Measurements from ENCODE around the gene HECTD4. TPM values are rescaled to one million over a fixed set of nuclear protein-coding genes. Genes with fewer than 3 reads are reported as not detected.
"Not testable (repeated sequence)": the region's sequence is repeated elsewhere in the genome, so short reads cannot be mapped to it uniquely, and the experiment has no call there.

Gene HECTD4
- total RNA-seq, 4 donors from 2014 or later, result 53.7 to 168 (median 62.9) TPM

GRCh38 chr12:112346194-112346593 lies 36.0 kb downstream of the HECTD4 start:
- no peak for DNase-seq (ENCODE audit: low spot score in 2 of 2)
- TF ChIP-seq EP300 (IDR thresholded peaks at IDR 0.05) (no peak), CTCF (IDR thresholded peaks at IDR 0.05) (no peak), POLR2AphosphoS5 (IDR thresholded peaks at IDR 0.05) (no peak), POLR2A (IDR thresholded peaks at IDR 0.05) (no peak)
- Histone ChIP-seq H3K9me3 (no peaks in the 10 kb centered on the region), H3K4me3 (no peak overlapping the region), H3K4me1 (peaks cover 18% of the 10 kb centered on the region), H3K27ac (no peak overlapping the region), H3K27me3 (no peaks in the 10 kb centered on the region), H3K36me3 (no peaks in the 10 kb centered on the region)
- 50% methylated on average over 1 of the region's 1 CpG for WGBS

GRCh38 chr12:112344220-112344619 lies 38.0 kb downstream of the HECTD4 start:
- H3K4me1 ChIP-seq, result peaks cover 2% of the 10 kb centered on the region
- 96% methylated on average over 1 of the region's 1 CpG for WGBS
- TF ChIP-seq POLR2AphosphoS5 (IDR thresholded peaks at IDR 0.05) (no peak), EP300 (IDR thresholded peaks at IDR 0.05) (no peak), CTCF (IDR thresholded peaks at IDR 0.05) (no peak), POLR2A (IDR thresholded peaks at IDR 0.05) (no peak)
- no peaks in the 10 kb centered on the region for H3K9me3 ChIP-seq
- DNase-seq (ENCODE audit: low spot score in 2 of 2), result no peak
- no peak overlapping the region for H3K4me3 ChIP-seq
- H3K36me3 ChIP-seq, result no peaks in the 10 kb centered on the region
- H3K27ac ChIP-seq, result no peak overlapping the region
- H3K27me3 ChIP-seq, result no peaks in the 10 kb centered on the region

GRCh38 chr12:112342587-112342986 lies 39.6 kb downstream of the HECTD4 start:
- Histone ChIP-seq H3K27ac (no peak overlapping the region), H3K9me3 (no peaks in the 10 kb centered on the region), H3K4me3 (no peak overlapping the region), H3K36me3 (no peaks in the 10 kb centered on the region), H3K27me3 (no peaks in the 10 kb centered on the region), H3K4me1 (peaks cover 2% of the 10 kb centered on the region)
- WGBS, result 70% methylated on average over 3 of the region's 3 CpGs
- no peak for DNase-seq (ENCODE audit: low spot score in 2 of 2)
- no peak for TF ChIP-seq CTCF (IDR thresholded peaks at IDR 0.05)
- TF ChIP-seq POLR2AphosphoS5 (IDR thresholded peaks at IDR 0.05), result no peak
- TF ChIP-seq EP300 (IDR thresholded peaks at IDR 0.05), result no peak
- TF ChIP-seq POLR2A (IDR thresholded peaks at IDR 0.05), result no peak

GRCh38 chr12:112341046-112341825 lies 41.0 kb downstream of the HECTD4 start:
- H3K4me1 ChIP-seq, result peaks cover 2% of the 10 kb centered on the region
- no peak overlapping the region for H3K27ac ChIP-seq
- no peaks in the 10 kb centered on the region for H3K36me3 ChIP-seq
- H3K4me3 ChIP-seq, result no peak overlapping the region
- no peaks in the 10 kb centered on the region for H3K27me3 ChIP-seq
- TF ChIP-seq EP300 (IDR thresholded peaks at IDR 0.05) (no peak), CTCF (IDR thresholded peaks at IDR 0.05) (no peak), POLR2AphosphoS5 (IDR thresholded peaks at IDR 0.05) (no peak), POLR2A (IDR thresholded peaks at IDR 0.05) (no peak)
- WGBS, result 44% methylated on average over 4 of the region's 4 CpGs
- DNase-seq (ENCODE audit: low spot score in 2 of 2), result no peak
- H3K9me3 ChIP-seq, result no peaks in the 10 kb centered on the region

- no peak overlapping the region for H3K27ac ChIP-seq
- 55% methylated on average over 3 of the region's 3 CpGs for WGBS
- H3K4me3 ChIP-seq, result no peak overlapping the region
- H3K36me3 ChIP-seq, result no peaks in the 10 kb centered on the region
- peaks cover 2% of the 10 kb centered on the region for H3K4me1 ChIP-seq
- H3K9me3 ChIP-seq, result no peaks in the 10 kb centered on the region
- TF ChIP-seq POLR2AphosphoS5 (IDR thresholded peaks at IDR 0.05) (no peak), EP300 (IDR thresholded peaks at IDR 0.05) (no peak), POLR2A (IDR thresholded peaks at IDR 0.05) (no peak), CTCF (IDR thresholded peaks at IDR 0.05) (no peak)
- DNase-seq (ENCODE audit: low spot score in 2 of 2), result no peak
- H3K27me3 ChIP-seq, result no peaks in the 10 kb centered on the region
Observed at GRCh38 chr12:112340230-112340629, 42.0 kb downstream of the HECTD4 start.

- 84% methylated on average over 1 of the region's 1 CpG for WGBS
- H3K4me3 ChIP-seq; H3K36me3 ChIP-seq; H3K4me1 ChIP-seq; H3K9me3 ChIP-seq; DNase-seq (ENCODE audit: low spot score in 2 of 2); H3K27ac ChIP-seq; H3K27me3 ChIP-seq: not testable (repeated sequence)
Observed at GRCh38 chr12:112334999-112335398, 47.2 kb downstream of the HECTD4 start.

Data from suprapubic skin (tissue), 4 donors.